ENCODE data around the gene ETNPPL.

DNA sequence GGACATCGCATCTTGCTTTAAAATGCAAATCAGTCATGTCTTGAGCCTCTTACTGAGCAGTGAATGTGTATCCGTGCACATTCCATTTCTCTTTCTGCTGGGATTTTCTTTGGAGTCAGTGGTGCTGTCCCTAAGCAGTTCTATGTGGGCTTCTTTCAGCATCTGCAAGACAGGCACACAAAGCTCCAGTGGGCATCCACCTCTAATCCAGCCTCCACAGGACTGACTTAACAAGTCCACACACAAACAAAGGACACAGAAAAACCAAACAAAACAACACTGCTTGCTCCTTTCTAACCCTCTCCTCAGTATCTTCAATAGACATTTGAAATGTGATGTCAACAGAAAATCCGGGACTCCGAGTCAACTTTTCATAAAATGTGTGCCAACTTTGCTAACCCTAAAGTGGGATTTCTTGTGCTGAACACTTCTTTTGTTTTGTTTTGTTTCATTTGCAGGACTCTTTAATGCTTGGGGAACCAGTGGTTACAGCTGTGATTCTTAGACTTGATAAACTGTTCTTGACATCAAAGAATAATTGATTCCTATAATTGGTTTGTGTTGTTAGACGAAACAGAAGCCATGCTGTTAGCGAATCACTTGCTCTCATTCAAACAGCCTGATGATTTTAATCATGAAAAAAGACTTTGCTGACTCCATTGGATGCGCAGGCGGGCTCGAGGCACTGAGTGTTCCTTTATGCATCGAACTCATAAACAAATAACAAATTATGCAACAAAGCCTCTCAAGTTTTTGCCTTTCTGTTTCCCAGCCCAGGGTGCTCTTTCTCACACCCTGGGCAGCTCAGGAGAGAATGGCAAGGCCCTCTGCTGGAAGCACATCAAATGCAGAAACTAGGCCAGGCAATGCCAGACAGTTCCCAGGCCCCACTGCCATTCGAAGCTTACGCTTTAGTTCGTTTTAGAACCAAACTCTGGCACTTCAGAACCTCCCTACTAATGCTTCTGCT, 20.1 kb downstream of the ETNPPL start:
- TF ChIP-seq, protein P1, sequence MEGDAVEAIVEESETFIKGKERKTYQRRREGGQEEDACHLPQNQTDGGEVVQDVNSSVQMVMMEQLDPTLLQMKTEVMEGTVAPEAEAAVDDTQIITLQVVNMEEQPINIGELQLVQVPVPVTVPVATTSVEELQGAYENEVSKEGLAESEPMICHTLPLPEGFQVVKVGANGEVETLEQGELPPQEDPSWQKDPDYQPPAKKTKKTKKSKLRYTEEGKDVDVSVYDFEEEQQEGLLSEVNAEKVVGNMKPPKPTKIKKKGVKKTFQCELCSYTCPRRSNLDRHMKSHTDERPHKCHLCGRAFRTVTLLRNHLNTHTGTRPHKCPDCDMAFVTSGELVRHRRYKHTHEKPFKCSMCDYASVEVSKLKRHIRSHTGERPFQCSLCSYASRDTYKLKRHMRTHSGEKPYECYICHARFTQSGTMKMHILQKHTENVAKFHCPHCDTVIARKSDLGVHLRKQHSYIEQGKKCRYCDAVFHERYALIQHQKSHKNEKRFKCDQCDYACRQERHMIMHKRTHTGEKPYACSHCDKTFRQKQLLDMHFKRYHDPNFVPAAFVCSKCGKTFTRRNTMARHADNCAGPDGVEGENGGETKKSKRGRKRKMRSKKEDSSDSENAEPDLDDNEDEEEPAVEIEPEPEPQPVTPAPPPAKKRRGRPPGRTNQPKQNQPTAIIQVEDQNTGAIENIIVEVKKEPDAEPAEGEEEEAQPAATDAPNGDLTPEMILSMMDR (IDR thresholded peaks at IDR 0.05; ENCODE audit: low read depth, low read length) = no peak
- TF ChIP-seq EZH2phosphoT487 (IDR thresholded peaks at IDR 0.05; ENCODE audit: low read depth) = no peak

All from OCI-LY3 (cell line).